ENCODE data around the gene NFASC. TPM values are rescaled to one million over a fixed set of nuclear protein-coding genes. Genes with fewer than 3 reads are reported as not detected.

Gene NFASC
- total RNA-seq, 1 experiment from 2014 or later: 6.8 TPM

DNA sequence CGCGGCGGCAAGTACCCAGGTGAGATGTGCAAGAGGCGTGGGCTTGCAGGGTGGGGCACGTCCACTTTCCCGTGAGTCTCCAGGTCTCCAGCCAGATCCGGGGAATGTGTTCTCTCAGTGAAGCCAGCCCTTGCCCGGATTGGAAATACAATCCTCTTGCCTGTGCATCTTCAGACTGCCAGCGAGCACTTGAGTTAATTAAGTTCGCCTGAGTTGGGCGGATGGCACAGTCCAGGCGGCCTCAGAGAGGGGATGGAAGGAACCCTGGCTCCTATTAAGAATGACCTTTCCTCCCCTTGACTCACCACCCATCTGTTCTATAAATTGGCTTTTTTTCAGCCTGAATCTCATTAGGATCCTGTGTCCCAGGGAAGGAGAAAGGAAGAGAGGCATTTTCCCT, 139.0 kb downstream of the NFASC start:
- DNase-seq (ENCODE audit: low read depth): no peak

DNA sequence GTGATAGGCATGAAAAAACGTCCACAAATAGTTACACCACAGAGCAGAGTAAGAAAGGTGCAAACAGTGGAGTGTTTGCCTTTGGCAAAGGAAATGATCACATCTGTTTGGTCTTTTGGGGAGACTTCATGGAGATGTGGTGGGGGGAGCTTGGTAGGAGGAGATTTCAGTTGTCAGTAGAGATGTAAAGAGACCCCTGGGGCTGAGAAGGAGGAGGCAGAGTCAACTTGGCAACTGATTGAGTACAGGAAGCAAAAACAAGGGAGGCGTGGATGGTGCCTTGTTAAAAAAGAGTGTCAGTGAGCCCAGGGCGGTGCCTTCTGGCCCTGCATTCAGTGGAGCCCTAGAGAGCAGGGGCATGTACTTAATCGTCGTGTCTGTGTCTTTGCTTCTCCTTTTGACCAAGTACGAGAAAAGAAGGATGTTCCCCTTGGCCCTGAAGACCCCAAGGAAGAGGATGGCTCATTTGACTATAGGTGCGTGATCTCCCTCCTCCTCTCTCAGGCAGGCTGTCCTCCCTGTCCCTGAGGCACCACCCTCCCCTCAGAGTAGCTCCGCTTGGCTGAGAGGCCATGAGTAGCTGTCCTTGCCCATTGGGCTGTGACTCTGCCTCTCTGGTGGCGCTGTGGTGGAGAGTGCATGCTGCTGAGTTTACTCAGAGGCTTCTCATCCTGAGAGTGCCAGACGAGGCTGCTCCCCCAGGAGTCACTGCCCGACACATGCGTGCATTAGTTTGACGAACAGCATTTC, 141.9 kb downstream of the NFASC start:
- no peak for DNase-seq (ENCODE audit: low read depth)

DNA sequence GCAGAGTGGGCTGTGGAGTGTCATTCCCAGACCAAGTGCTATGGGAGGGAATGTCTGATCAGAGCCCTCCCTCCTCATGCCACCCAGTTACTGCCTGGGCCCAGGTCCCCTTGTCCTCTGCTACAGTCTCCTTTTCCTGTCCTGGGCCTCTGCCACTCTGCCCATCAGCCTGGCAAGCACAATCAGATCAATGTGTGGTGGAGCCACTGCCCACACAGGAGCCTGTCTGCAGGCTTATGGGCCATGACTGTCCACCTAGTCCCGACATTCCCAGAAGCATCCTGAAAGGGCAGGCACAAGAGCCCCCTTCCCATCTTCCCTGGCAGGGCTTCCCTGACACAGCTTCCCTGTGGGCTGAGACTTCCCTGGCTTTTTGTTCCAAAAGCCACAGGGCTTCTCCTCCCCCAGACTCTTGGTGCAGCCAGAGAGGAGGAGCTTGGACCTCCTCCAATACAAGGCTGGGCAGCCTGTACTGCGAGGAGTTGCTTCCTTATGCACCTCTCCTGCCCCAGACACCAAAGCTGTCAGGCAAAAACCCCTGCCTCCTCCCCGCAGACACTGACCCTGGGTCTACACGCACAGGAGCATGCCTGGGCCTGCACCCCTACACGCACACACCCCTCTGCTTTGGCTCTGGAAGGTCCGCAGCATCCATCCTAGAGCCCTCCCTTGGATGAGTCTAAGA, 143.2 kb downstream of the NFASC start:
- DNase-seq (ENCODE audit: low read depth): no peak

DNA sequence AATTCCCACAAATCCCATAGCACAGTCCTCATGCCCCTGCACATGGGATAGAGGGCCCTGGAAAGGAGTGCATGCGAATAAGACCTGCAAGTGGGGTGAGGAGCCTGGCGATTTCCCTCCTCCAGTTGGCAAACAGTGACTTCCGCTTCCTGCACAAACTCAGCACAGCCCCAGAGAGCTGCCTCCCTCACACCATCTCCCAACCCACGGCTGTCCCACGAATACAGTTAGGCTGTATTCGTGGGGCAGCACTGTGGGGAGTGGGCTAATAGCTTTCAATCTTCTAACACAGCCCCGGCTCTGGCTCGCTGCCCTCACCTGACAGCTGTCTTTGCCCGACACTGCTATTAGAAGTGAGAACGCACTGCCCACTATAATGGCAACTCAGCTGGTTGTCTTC, 144.1 kb downstream of the NFASC start:
- DNase-seq (ENCODE audit: low read depth): no peak

DNA sequence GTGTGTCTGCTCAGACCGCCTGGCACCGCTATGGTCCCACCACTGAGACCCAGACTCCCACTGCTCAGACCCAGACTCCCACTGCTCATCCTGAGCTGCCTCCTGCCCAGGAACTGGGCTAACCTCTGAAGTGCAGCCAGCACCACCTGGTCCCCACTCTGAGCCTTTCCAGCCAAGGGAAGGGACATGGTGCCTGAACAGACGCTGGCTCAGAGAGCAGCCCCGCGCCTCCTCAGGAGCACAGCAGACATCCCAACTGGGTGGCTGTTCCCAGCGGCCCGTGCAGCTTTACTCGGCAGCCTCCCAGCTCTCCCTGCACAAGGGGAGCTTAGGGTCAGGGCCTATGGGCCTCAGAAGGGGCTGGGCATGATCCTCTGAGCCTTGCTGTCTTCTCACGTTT, 144.6 kb downstream of the NFASC start:
- DNase-seq (ENCODE audit: low read depth): no peak

DNA sequence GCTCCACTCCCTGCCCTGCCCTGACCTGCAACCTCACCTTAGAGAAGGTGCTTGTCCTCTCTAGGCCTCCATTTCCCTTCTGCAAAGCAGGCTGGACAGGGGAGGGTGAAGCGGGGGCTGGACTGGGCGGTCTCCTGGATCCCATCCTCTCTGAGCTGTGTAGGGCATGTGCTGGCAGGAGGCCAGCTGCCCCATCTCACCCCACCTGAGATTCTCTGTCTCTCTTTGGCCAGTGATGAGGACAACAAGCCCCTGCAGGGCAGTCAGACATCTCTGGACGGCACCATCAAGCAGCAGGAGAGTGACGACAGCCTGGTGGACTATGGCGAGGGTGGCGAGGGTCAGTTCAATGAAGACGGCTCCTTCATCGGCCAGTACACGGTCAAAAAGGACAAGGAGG, 145.4 kb downstream of the NFASC start:
- DNase-seq (ENCODE audit: low read depth): no peak

DNA sequence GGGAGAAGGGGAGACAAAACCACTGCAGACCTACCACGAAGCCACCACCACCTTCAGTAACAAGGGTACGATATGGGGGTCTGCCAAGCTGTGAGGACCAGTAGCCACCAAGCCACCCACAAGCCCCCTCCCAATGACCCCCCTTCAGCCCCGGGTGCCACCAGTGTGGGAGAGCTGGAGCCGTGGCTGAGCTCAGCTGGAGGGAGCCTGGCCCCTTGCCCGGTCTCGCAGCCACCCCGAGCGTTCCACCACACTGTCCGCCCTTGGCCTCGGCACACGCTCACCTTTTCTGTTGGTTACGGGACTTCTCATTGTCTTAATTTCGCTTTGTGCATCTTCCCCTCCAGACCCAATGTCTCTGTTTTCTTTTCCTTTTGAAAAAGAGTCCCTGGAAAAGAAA, 145.9 kb downstream of the NFASC start:
- no peak for DNase-seq (ENCODE audit: low read depth)

DNA sequence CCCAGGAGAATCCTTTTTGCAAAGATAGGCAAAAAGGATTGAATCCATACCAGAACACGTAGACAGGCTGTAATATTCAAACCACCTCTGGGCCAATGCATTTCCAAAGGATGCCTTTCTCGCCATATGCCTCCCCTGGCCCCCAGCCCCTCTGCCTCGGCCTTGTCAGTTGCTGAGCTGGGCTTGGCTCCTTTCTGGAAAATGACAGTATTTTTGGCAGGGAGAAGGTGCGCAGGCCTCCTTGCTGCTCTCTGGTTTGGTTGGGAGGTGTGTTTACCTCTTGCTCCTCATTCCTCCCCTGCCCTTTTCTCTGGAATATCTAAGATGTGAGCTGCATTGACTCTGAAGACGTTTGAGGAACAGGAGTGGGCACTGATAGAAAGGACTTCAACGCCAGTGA, 146.3 kb downstream of the NFASC start:
- DNase-seq (ENCODE audit: low read depth): no peak

DNA sequence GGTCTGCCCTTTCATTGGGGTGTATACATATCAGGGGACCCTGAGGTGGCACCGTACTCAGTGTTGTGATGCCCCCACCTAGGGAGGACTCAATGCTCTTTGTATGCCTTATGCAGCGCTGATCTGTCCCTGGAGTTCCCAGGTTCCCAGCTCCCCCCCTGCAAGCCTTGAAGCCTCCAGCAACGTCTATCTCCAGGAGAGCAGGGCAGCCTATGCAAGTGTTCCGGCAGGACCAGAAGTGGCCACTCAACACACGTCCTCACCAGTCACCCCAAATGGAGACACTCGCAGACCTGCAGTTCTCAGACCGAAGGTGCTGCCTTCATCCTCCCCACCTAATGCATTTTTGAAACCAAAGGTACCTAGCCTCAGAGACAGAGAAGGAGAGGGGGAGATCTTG, 147.1 kb downstream of the NFASC start:
- no peak for DNase-seq (ENCODE audit: low read depth)

DNA sequence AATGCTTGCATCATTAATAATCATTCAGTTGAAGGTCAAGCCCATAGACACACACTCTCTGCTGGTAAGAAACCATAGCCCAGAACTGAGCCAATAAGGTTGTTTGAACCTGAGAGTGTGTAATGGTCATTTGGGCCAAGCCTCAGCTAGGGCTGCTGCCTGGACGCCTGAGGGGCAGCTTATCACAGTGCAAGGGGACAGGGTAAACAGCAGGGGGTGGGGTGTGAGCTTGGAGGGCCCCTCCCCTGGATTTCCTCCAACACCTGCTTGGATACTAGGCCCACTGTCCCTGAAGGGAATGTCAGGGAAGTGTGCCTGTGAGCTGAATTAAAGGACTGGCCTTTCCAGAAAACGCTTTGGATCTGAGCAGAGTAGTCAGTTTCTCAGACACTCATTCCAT, 147.7 kb downstream of the NFASC start:
- DNase-seq (ENCODE audit: low read depth): no peak

DNA sequence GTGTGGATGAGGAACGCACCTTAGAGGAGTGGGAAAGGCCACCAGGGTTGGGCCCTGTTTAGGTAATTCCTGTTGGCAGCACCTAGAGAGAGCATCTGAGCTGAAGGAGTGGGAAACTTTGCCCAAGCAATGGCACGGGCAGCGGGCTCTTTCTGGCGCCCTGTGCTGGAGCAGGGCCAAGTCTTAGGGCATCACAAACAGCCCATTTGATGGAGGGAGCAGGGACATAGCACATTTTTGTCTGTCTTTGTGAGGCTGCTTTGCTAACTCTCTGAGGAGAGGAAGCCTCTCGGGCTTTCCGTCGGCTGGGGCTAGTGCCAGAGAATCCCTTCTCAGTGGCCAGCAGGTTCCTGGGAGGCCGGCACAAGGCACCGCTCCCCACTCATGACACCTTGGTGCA, 149.8 kb downstream of the NFASC start:
- DNase-seq (ENCODE audit: low read depth): no peak

DNA sequence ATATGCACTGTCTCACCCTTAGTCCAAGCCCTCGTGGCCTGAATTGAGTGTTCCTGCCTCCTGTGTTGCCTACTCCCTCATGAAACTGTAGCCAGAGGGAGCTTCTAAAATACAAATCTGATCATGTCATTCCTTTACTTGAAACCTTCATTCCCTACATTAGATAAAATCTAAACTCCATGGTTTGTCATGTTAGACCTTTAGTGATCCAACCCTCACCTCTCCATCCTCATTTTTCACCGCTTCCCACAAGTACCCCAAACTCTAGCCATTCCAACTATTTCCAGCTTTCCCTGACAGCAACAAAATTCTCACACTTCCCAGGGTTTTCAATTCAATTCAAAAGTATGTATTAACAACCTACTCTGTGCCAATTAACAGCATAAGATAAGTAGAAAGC, 154.0 kb downstream of the NFASC start:
- no peak for DNase-seq (ENCODE audit: low read depth)

DNA sequence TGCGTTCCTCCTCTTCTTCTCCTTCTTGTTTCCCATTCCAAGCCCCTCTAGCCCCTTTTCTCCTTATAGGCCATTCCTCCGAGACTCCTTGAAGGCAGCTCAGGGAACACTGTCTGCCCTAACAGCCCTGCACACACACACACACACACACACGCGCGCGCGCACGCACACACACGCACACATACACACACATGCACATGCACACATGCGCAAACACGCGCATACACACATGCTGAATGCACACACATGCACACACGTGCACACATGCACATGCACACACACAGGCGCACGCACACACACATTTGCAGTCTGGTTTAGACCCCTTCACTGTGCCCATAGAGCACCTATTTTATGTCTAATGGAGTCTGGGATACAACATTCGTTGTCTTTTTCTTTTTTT, 154.6 kb downstream of the NFASC start:
- DNase-seq (ENCODE audit: low read depth): no peak

DNA sequence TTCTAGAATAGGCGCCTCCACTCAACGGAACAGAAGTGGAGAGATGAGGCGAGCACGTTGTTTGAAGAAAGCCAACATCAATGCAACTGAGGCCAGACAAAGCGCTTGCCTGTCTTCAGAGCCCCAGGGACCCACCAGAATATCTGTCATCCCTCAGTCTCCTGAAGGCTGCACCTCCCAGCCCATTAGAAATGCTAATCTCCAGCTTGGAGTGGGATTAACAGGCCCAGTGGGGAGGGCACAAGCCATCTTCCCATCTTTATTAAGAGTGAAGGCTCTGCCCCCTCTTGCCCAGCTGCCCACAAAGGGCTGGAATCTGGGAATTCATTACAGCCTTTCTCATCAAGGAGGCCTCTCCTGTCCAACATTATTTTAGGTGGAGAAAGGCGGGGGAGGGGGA, 155.5 kb downstream of the NFASC start:
- no peak for DNase-seq (ENCODE audit: low read depth)

DNA sequence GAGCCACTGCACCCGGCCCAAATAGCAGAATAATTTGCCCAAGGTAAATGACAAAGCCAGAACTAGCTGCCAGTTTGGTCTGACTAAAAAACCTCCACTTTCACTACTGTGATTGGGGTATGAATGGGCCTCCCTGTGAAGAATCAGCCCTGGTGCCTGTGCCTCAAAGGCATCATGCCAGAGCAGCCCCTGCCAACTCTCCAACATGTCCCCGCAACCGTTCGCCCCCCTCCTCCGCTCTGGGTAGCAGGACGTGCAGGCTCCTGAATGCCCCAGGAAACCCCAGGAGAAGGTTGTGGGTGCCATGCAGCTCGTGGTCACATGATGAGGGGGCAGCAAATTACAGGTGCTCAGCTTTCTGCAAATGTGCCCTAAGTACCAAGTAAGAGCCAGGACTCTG, 157.7 kb downstream of the NFASC start:
- no peak for DNase-seq (ENCODE audit: low read depth)

DNA sequence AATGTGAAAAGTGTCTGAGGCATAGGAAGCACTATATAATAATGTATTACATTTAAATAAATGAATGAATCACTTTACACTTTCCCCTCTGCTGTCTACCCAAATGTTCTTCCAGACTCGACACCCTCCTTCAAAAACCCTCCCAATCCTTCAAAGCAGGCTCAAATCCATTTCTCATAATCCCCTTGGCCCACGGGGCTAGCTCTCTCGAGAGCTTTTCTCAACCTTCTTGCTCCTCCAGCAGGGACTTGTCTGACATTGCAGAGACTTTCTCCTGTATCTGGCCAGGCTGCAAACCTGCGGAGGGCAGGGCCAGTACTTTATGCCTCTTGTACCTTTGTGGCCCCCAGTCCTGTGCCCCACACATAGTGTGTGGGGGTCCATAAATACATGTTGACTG, 158.3 kb downstream of the NFASC start:
- no peak for DNase-seq (ENCODE audit: low read depth)

DNA sequence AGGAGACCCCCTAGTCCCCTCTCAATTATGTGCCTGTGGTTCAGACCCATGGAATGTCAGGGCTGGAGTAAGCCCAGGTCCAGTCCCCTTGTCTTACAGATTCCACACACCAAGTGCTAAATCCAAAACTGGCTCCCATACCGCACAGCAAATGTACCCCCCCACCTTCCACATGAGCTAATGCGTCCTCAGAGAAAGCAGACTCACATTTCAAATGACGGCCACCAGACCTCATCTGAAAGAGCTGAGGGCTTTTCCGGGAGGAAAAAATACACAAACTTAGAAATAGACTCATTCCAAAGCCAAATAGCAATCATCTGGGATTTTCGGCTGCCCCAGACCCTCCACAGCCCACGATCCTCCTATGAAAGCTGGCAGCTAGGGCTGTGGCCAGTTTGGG, 159.6 kb downstream of the NFASC start:
- no peak for DNase-seq (ENCODE audit: low read depth)

DNA sequence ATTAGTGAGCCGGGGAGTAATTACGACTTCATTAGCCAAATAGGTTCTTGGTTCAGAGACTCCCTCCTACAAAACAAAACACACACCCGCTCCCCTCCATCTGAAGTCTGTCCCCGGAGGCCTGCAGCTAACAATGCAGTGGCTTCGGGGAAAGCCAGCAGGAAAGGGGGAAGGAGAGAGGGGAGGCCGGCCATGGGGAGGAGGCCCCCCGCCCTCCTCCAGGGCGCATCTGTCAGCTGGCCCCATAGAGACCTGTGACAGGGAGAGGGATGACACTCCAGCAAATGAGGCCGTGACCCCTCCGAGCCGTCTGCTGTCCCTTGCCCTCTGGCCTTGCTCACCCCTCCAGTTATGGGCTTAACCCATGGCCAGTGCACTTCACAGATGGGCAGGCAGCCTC, 160.2 kb downstream of the NFASC start:
- no peak for DNase-seq (ENCODE audit: low read depth)

DNA sequence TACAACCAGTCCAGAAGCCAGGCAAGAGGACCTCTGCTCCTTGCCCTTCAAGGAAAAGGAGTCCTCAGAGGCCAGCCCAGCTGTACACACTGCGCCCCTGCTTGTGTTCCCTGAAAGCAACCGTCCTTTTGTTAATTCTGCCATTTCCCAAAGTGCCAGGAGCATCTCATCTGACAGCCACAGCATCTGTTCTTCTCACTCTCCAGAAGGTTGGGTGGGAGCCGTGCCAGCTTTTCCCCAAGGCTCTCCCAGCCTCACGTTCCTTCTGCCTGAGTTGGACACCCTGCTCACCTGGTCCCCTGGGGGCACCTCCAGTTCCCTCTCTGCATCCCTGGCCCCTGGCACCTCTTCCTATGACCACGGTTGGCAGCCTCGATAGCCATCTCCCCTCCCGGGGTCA, 161.8 kb downstream of the NFASC start:
- DNase-seq (ENCODE audit: low read depth): no peak

DNA sequence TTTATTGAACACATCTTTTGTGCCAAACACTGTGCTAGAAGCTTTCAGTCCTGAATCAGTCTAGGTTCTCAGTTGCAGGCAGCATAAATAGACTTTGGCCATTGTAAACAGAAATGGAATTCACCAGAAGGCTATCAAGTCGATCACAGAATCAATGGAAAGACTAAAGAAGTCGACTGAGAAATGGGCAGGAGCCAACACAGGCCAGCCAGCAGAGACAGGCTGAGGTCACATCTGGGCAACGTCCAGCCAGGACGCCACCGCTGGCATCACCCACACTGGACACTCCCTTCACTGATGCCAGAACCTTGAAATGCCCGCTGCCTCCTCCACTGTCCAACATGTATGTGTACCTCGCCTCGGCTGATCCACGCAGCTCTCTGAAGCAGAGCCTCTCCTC, 166.9 kb downstream of the NFASC start:
- no peak for DNase-seq (ENCODE audit: low read depth)

DNA sequence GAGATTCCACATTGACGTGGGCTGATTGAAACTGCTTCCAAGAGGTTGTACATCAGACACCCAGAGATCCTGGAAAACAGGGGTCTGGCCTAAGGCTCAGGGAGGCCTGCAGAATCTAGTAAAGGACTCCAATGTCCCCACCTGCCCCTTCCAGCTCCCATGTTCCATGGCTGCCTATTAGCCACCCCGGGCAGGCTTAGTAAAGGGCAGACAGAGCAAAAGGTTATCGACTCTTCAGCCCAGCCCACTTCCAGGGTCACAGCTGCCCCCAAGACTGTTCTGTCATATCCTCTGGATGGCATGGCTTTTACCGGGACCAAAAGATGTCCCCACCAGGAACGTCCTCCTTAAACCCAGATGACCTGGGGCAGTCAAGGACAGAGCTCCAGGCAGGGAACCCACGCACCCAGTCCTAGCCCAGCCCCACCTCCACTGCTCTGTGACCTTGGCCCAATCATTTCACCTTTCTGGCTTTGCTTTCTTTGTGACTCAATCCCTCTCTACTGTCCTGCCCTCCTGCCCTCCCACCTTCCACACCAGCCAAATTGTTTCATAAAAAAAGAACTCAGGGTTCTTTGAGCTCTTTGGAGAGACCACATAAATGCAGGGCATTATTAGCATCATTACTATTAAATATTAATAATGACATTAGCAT, 167.6 kb downstream of the NFASC start:
- DNase-seq (ENCODE audit: low read depth): no peak

DNA sequence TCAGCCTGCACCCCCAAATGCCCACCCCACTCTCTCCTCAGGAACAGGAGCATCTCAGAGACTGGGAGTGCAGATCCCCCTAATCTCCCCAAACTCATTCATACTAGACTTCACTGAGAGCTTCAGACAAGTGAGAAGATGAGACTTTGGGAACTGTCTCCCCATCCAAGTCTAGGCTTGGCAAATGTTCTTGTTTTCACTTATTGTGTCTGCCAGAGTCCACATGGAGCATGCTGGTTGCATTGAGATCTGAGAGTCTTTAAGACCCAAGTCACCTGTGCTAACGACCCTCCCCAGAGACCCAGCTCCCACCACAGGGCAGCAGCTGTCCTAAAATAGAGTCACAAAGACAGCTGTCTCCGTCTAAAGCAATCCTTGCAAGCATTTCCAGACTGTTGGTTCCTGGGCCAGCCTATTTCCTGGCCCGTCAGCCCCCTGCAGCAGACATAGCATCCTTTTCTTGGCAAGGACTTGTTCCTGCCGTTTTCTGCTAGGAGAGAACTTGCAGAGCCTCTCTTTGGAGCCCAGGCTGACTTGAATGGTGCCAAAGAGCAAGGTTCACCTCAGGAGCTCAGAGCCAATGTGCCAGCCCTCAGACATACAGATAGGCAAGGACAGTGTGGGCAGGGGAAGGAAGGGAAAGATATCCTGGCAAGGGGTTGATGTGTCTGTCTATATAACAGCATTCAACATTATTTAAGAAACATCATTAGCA, 170.5 kb downstream of the NFASC start:
- no peak for DNase-seq (ENCODE audit: low read depth)
